Measurements from ENCODE around the gene GAPDHS. TPM values are rescaled to one million over a fixed set of nuclear protein-coding genes. Genes with fewer than 3 reads are reported as not detected.

Gene GAPDHS
- total and polyA plus RNA-seq, 4 donors, result not detected

DNA sequence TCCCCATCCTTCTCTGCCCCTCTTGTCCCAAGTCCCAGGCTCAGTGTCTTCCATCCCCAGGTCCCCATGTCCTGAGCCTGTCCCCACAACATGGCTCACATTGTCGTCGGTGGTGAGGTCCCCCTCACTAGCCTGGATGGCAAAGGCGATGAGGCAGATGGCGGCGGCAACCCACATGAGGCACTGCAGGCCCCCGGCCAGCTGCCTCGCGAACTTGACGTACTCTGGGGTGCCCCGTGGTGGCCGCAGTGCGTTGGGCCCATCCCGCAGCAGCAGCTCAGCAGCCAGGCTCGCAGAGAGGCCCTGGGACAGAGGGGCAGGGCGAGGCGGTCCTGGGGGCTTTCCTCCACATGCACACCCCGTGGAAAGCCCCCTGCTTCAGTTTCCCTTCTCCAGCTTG, 29.1 kb downstream of the GAPDHS start:
- Histone ChIP-seq H3K36me3 (ENCODE audit: control insufficient read depth in 1 of 2, insufficient read depth in 2 of 2, low read length in 1 of 2) (no peaks in the 10 kb centered on the region), H3K9me3 (ENCODE audit: control insufficient read depth, low read length) (no peaks in the 10 kb centered on the region), H3K27me3 (ENCODE audit: control insufficient read depth in 1 of 2, insufficient read depth in 2 of 2, low read length in 1 of 2) (no peaks in the 10 kb centered on the region), H3K4me3 (ENCODE audit: low read length in 2 of 2) (no peak overlapping the region), H3K4me1 (ENCODE audit: control insufficient read depth in 1 of 2, insufficient read depth in 2 of 2, low read length in 2 of 2) (no peaks in the 10 kb centered on the region), H3K27ac (ENCODE audit: low read depth in 1 of 2, low read length in 2 of 2) (no peak overlapping the region)
- DNase-seq (peak in 1 of 2 donors; percentile 72), ATAC-seq (ENCODE audit: low FRiP score) (no peak)
- intact Hi-C loops (cut with DNase I), result no loop called here
- 57 to 60% methylated on average over 15 to 17 of the region's 17 CpGs for WGBS, 2 donors

GRCh38 chr19:35562776-35563175, 29.5 kb downstream of the GAPDHS start:
- no peaks in the 10 kb centered on the region for H3K9me3 ChIP-seq (ENCODE audit: control insufficient read depth, low read length)
- WGBS, 2 donors, result 61 to 77% methylated on average over 2 of the region's 2 CpGs
- H3K4me1 ChIP-seq (ENCODE audit: control insufficient read depth in 1 of 2, insufficient read depth in 2 of 2, low read length in 2 of 2), result no peaks in the 10 kb centered on the region
- no peaks in the 10 kb centered on the region for H3K27me3 ChIP-seq (ENCODE audit: control insufficient read depth in 1 of 2, insufficient read depth in 2 of 2, low read length in 1 of 2)
- H3K27ac ChIP-seq (ENCODE audit: low read depth in 1 of 2, low read length in 2 of 2), result no peak overlapping the region
- ATAC-seq (ENCODE audit: low FRiP score) (no peak), DNase-seq (peak in 1 of 2 donors; percentile 0)
- no peaks in the 10 kb centered on the region for H3K36me3 ChIP-seq (ENCODE audit: control insufficient read depth in 1 of 2, insufficient read depth in 2 of 2, low read length in 1 of 2)
- no peak overlapping the region for H3K4me3 ChIP-seq (ENCODE audit: low read length in 2 of 2)
- intact Hi-C loops (cut with DNase I), result no loop called here

DNA sequence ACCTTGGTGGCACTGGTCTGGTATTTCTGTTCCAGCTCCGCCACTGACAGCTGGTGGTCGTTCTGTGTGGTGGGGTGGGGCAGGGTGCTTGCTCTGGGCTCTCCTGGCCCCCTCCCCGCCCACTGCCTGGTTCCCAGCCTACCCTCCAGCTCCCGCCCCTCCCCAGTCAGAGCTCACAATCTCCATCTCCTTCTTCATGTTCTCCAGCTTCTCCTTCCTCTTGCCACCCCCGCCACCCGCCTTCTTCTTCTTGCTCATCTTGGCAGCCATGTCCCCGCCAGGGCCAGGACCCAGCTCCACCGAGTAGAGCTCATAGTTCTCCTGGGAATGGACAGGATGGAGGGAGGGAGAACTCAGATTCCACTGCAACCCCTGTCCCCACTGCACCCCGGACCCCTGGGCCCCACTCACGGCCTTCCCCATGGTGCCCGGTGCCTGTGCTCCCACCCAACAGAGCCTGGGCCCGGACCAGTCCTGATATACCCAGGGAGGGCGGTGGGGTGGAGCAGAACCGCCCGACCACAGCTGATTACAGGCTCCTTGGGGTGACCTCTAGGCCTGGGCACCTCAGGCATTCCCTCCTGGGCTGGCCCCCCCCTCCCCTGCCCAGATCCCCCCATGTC, 30.1 kb downstream of the GAPDHS start, which contains the start of gene ATP4A:
Gene ATP4A, minus strand, starts transcription at position 452 of the 623 bp plus-strand sequence. Its CDS starts 29 bp downstream, at position 423.
- H3K27ac ChIP-seq (ENCODE audit: low read depth in 1 of 2, low read length in 2 of 2), result no peak within 1 kb of the TSS
- WGBS, 2 donors, result 64 to 72% methylated on average over 13 to 15 of the region's 15 CpGs
- H3K27me3 ChIP-seq (ENCODE audit: control insufficient read depth in 1 of 2, insufficient read depth in 2 of 2, low read length in 1 of 2), result no peaks in the 10 kb centered on the region
- intact Hi-C loops (cut with DNase I), result no loop called here
- ATAC-seq (ENCODE audit: low FRiP score), result no peak
- H3K9me3 ChIP-seq (ENCODE audit: control insufficient read depth, low read length), result no peaks in the 10 kb centered on the region
- no peak within 1 kb of the TSS for H3K4me3 ChIP-seq (ENCODE audit: low read length in 2 of 2)
- DNase-seq, result peak in 1 of 2 donors; percentile 70
- H3K4me1 ChIP-seq (ENCODE audit: control insufficient read depth in 1 of 2, insufficient read depth in 2 of 2, low read length in 2 of 2), result no peaks in the 10 kb centered on the region
- no peaks in the 10 kb centered on the region for H3K36me3 ChIP-seq (ENCODE audit: control insufficient read depth in 1 of 2, insufficient read depth in 2 of 2, low read length in 1 of 2)

DNA sequence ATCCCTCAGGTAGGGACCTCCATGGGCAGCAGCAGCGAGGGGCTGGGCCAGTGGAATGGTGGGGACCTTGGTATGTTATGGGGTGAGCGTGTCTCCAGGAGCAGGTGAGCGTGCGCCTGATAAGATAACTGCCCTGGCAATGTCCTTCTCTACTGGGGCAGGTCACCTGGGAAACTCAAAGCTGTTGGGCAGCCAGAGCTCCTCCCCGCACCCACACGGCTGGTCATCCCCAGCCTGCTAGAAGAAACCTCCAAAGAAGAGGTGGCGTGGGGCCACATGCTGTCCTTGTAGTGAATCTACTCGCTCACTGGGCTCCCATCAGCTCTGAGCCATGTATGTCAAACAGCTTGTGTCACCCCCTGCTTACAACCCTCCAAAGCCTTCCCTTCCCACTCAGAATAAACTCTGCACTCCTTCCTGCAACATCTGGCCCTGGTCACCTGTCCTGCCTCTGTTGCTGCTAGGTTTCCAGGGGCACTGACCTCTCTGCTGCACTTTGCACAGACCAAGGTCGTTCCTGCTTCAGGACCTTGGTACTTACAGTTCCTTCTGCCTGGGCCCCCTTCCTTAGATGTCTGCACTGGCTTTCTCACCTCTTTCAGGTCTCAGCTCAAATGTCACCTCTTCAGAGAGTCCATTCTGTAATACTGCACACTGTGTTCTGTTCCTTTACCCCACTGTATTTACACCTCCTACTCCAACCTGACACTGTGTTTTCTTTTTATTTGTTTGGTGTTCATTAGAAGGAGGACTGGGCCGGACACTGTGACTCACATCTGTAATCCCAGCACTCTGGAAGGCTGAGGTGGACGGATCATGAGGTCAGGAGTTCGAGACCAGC, 32.0 kb downstream of the GAPDHS start:
- H3K9me3 ChIP-seq (ENCODE audit: control insufficient read depth, low read length), result no peaks in the 10 kb centered on the region
- H3K36me3 ChIP-seq (ENCODE audit: control insufficient read depth in 1 of 2, insufficient read depth in 2 of 2, low read length in 1 of 2), result no peaks in the 10 kb centered on the region
- 76 to 80% methylated on average over 12 of the region's 12 CpGs for WGBS, 2 donors
- DNase-seq, result peak in 1 of 2 donors; percentile 38
- no peak overlapping the region for H3K27ac ChIP-seq (ENCODE audit: low read depth in 1 of 2, low read length in 2 of 2)
- H3K4me3 ChIP-seq (ENCODE audit: low read length in 2 of 2), result no peak overlapping the region
- intact Hi-C loops (cut with DNase I), result no loop called here
- no peaks in the 10 kb centered on the region for H3K4me1 ChIP-seq (ENCODE audit: control insufficient read depth in 1 of 2, insufficient read depth in 2 of 2, low read length in 2 of 2)
- H3K27me3 ChIP-seq (ENCODE audit: control insufficient read depth in 1 of 2, insufficient read depth in 2 of 2, low read length in 1 of 2), result no peaks in the 10 kb centered on the region
- ATAC-seq (ENCODE audit: low FRiP score), result no peak

DNA sequence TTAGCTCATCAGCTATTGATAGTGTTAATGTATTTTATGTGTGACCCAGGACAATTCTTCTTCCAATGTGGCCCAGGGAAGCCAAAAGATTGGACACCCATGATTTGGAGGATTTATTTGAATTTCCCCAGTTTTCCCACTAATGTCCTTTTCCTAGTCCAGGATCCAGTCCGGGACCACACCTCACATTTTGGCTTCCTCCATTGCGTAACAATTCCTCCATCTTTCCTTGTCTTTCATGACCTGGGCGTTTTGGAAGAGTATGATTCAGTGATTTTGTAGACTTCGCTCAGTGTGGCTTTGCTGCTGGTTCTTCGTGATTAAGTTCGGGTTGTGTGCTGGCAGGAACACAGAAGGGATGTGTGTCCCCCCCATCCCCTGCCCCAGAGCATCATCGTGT, 33.5 kb downstream of the GAPDHS start:
- no peak for ATAC-seq (ENCODE audit: low FRiP score)
- no peak for DNase-seq
- no peaks in the 10 kb centered on the region for H3K4me1 ChIP-seq (ENCODE audit: control insufficient read depth in 1 of 2, insufficient read depth in 2 of 2, low read length in 2 of 2)
- H3K27me3 ChIP-seq (ENCODE audit: control insufficient read depth in 1 of 2, insufficient read depth in 2 of 2, low read length in 1 of 2), result no peaks in the 10 kb centered on the region
- WGBS, 2 donors, result 75 to 83% methylated on average over 7 of the region's 7 CpGs
- no peaks in the 10 kb centered on the region for H3K36me3 ChIP-seq (ENCODE audit: control insufficient read depth in 1 of 2, insufficient read depth in 2 of 2, low read length in 1 of 2)
- intact Hi-C loops (cut with DNase I), result no loop called here
- no peak overlapping the region for H3K4me3 ChIP-seq (ENCODE audit: low read length in 2 of 2)
- no peak overlapping the region for H3K27ac ChIP-seq (ENCODE audit: low read depth in 1 of 2, low read length in 2 of 2)
- no peaks in the 10 kb centered on the region for H3K9me3 ChIP-seq (ENCODE audit: control insufficient read depth, low read length)

- no peaks in the 10 kb centered on the region for H3K27me3 ChIP-seq (ENCODE audit: control insufficient read depth in 1 of 2, insufficient read depth in 2 of 2, low read length in 1 of 2)
- no peak overlapping the region for H3K27ac ChIP-seq (ENCODE audit: low read depth in 1 of 2, low read length in 2 of 2)
- DNase-seq (peak in 1 of 2 donors; percentile 69), ATAC-seq (ENCODE audit: low FRiP score) (no peak)
- intact Hi-C loops (cut with DNase I), result no loop called here
- no peaks in the 10 kb centered on the region for H3K9me3 ChIP-seq (ENCODE audit: control insufficient read depth, low read length)
- no peak overlapping the region for H3K4me3 ChIP-seq (ENCODE audit: low read length in 2 of 2)
- no peaks in the 10 kb centered on the region for H3K36me3 ChIP-seq (ENCODE audit: control insufficient read depth in 1 of 2, insufficient read depth in 2 of 2, low read length in 1 of 2)
- 58 to 60% methylated on average over 5 of the region's 5 CpGs for WGBS, 2 donors
- no peaks in the 10 kb centered on the region for H3K4me1 ChIP-seq (ENCODE audit: control insufficient read depth in 1 of 2, insufficient read depth in 2 of 2, low read length in 2 of 2)
Measured at GRCh38 chr19:35569281-35569781, 36.1 kb downstream of the GAPDHS start.

DNA sequence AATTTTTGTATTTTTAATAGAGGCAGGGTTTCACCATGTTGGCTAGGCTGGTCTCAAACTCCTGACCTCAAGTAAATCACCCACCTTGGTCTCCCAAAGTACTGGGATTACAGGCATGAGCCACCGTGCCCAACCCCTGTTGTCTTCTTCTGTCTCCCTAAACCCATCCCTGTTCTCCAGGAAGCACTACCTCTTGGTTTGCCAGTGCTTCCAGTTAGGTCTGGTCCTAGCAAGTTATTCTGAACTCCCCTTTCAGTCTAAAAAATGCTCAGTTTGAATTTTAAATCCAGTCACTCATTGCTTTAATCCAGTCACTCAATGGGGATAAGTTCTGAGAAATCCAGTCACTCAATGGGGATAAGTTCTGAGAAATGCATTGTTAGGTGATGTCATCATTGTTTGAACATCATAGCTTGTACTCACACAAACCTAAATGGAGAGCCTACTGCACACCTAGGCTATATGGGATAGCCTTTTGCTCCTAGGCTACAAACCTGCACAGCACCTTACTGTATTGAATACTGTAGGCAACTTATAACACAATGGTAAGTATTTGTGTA, 38.2 kb downstream of the GAPDHS start:
- Histone ChIP-seq H3K27ac (ENCODE audit: low read depth in 1 of 2, low read length in 2 of 2) (no peak overlapping the region), H3K9me3 (ENCODE audit: control insufficient read depth, low read length) (peaks cover 7% of the 10 kb centered on the region), H3K36me3 (ENCODE audit: control insufficient read depth in 1 of 2, insufficient read depth in 2 of 2, low read length in 1 of 2) (no peaks in the 10 kb centered on the region), H3K4me3 (ENCODE audit: low read length in 2 of 2) (no peak overlapping the region), H3K4me1 (ENCODE audit: control insufficient read depth in 1 of 2, insufficient read depth in 2 of 2, low read length in 2 of 2) (no peaks in the 10 kb centered on the region), H3K27me3 (ENCODE audit: control insufficient read depth in 1 of 2, insufficient read depth in 2 of 2, low read length in 1 of 2) (no peaks in the 10 kb centered on the region)
- peak in 1 of 2 donors; percentile 2 for DNase-seq
- no peak for ATAC-seq (ENCODE audit: low FRiP score)
- 86 to 87% methylated on average over 1 of the region's 1 CpG for WGBS, 2 donors
- intact Hi-C loops (cut with DNase I), result no loop called here

- 62 to 94% methylated on average over 1 of the region's 1 CpG for WGBS, 2 donors
- intact Hi-C loops (cut with DNase I), result no loop called here
- no peak overlapping the region for H3K4me3 ChIP-seq (ENCODE audit: low read length in 2 of 2)
Measured at GRCh38 chr19:35577918-35578317, 44.7 kb downstream of the GAPDHS start.

More at GRCh38 chr19:35577918-35578317, 44.7 kb downstream of the GAPDHS start:
- no peak overlapping the region for H3K27ac ChIP-seq (ENCODE audit: low read depth in 1 of 2, low read length in 2 of 2)
- no peaks in the 10 kb centered on the region for H3K27me3 ChIP-seq (ENCODE audit: control insufficient read depth in 1 of 2, insufficient read depth in 2 of 2, low read length in 1 of 2)
- DNase-seq (peak in 1 of 2 donors; percentile 2), ATAC-seq (ENCODE audit: low FRiP score) (no peak)
- peaks cover 11% of the 10 kb centered on the region for H3K9me3 ChIP-seq (ENCODE audit: control insufficient read depth, low read length)
- H3K4me1 ChIP-seq (ENCODE audit: control insufficient read depth in 1 of 2, insufficient read depth in 2 of 2, low read length in 2 of 2), result no peaks in the 10 kb centered on the region
- H3K36me3 ChIP-seq (ENCODE audit: control insufficient read depth in 1 of 2, insufficient read depth in 2 of 2, low read length in 1 of 2), result no peaks in the 10 kb centered on the region
